ENCODE results near the gene BLZF1.
"Not testable (repeated sequence)": the region's sequence is repeated elsewhere in the genome, so short reads cannot be mapped to it uniquely, and the experiment has no call there.

Gene BLZF1

DNA sequence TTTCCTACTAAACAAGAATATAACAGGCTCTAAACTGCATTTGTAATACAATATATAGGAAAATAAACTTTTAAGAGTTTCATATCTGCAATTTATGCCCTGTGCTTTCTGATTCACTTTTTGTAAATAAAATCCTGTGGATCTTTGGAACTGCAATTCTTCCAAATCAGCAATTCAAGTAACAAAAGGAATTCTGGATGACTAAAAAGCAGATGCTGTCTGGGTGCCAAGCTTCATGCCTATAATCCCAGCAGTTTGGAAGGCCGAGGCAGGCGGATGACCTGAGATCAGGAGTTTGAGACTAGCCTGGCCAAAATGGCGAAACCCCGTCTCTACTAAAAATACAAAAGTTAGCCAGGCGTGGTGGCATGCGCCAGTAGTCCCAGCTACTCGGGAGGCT, 6.7 kb upstream of the BLZF1 start:
- no peak for DNase-seq (ENCODE audit: low spot score)

DNA sequence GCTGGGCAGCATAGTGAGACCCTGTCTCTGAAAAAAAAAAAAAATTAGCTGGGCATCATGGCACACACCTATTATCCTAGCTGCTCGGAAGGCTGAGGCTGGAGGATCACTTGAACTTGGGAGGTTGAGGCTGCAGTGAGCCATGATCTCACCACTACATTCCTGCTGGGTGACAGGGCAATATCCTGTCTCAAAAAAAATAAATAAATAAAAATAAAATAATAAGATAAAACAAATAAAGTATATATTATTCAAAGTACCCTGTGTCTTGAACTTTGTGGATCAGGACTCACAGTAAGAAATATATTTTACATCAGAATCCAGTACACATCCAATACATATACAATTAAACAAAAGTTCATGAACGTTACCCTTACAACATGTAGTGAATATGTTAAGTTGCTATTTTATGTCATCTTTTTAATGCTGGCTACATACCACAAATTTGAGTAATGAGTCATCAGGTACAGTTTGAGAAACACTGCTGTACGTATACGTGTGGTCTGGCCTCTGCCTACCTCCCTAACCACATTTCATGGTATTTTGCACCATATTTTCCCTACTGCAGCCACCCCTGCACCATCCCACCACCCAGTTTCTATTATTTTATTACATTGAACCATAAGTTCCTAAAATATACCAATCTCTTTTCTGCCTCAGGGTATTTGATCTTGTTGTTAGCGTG, 4.8 kb upstream of the BLZF1 start:
- no peak for DNase-seq (ENCODE audit: low spot score)

DNA sequence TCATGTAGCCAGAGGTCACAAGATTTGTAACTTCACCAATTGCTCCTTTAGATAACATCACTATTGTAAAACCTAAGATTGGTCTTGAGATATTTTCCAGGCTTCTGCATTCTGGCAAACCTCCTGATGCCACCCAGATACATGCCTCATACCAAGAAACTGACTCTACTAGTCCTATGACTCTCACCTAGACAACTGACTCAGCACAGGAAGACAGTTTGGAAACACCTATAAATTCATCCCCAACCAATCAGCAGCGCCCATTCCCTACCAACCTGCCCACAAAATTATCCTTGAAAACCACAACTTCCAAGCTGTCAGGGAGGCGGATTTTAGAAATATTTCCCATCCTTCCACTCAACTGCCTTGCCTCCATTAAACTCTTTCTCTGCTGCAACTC, 3.0 kb upstream of the BLZF1 start:
- no peak for DNase-seq (ENCODE audit: low spot score)

DNA sequence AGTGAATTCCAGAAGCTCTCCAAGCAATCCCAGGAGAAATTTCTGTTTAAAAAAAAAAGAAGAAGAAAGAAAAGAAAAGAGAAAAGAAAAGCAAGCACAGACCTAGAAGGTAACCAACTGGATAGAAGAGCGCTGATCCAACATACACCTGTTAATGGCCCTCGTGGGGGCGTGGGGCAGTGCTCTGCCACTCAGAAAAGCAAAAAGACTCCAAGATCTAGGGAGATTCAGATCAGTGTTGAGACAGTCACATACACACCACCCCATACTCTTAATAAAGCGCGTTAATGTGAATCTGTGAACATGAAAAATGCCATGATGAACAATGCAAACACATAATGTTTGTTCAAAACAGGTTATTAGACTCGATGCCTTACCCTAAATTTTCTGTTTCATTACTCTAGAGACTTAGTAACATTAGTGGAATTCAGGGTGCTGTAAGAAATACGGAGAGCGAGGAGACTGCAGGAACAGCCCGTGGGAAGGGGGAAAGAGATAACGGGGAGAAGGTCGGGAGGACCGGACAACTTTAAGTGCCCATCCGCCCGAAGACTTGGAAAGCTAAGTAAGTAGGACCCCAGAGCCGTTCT, 804 bp upstream of the BLZF1 start:
- DNase-seq (ENCODE audit: low spot score): no peak

DNA sequence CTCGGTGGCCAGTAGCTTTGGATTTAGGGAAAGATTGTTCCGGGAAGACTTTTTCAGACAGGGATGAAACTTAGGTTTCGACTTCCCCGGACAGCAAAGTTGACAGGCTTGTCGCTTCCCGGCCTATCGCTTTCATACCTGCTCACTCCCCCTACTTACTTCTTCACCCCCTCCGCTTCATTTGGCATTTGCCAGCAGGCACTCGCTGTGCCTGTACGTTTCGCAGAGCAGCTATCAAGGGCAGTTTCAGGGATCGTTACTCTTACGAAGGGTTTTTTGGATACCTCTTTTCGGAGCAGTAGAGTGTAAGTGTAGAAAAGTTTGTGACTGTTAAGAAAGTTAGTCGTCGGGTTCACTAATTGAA, 393 bp downstream of the BLZF1 start:
- no peak for DNase-seq (ENCODE audit: low spot score)

DNA sequence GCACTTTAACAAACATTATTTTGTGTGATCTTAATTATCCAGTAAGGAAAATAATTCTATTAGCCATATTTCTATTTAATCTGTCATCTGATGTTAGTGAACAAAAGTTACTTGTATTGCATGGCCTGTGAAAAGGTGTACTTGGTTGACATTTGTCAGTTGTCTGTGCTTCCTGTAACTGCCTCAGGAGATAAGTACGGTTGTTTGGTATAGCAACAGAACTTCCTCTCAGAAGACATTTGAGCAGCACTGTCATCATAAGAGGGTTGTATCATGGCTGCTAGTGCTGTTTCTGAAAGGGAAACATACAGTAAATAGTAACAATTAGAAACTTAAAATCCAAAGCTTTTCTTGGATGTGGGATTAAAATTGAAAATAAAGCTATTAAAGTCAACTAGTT, 3.4 kb downstream of the BLZF1 start:
- no peak for DNase-seq (ENCODE audit: low spot score)

DNA sequence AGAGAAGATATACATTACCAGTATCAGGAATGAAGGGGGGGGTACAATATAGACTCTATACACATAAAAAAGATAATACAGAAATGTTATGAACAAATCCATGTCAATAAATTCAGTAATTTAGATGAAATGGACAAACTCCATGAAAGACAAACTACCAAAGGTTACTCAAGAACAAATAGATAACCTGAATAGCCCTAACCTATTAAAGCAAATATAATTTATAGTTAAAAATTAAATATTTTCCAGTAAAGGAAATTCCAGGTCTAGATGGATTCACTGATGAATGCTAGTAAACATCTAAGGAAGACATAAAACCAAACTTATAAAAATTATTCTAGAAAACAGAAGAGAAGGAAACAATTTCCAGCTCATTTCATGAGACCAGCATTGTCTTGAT, 13.2 kb downstream of the BLZF1 start:
- no peak for DNase-seq (ENCODE audit: low spot score)

DNA sequence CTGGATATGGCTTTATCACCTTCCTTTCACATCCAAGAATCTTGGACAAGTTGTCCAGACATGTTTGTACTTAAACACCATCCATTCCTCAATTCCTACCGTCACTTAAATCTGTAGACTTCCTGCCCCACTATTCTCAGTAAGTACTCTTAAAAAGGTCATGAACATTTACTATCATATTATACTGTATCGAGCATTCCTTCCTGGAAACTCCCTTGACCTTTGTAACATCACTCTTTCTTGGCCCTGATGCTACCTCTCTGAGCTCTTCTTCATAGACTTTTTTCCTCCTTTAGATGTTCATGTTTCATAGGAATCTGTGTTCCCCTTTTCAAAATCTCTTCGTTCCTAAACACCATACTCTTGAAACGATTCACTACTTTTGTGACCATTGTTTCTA, 15.5 kb downstream of the BLZF1 start:
- DNase-seq (ENCODE audit: low spot score): no peak

DNA sequence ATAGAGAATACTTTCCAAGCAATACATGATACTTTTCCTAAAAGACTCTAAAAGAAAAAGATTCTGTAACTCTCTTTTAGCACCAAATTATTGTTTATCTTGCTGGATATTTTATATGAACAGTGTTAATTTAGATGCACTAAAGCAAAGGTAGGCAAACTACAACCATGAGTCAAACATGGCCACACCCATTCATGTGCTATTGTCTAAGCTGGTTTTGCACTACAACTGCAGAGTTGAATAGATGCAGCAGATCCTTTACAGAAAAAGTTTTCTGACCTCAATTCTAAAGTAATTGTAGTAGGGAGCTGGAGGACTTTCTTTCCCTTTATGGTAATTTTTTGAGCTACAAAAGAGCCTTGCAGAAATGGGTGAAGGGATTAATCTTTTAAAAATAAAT, 19.4 kb downstream of the BLZF1 start:
- DNase-seq (ENCODE audit: low spot score): no peak

DNA sequence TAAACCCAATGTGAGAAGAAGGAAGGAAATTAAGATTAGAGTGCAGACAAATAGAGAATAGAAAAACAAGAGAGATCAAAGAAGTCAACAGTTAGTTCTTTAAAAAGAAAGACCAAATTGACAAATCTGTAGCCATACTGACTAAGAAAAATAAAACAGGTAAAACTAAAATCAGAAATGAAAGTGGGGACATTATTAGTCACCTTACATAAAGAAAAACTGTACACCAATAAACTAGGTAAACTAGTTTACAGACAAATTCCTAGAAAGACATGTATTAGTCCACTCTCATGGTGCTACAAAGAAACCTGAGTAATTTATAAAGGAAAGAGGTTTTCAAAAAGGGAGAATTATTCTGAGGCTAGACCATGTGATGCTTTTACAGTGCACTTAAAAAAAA, 22.3 kb downstream of the BLZF1 start:
- DNase-seq (ENCODE audit: low spot score): no peak

DNA sequence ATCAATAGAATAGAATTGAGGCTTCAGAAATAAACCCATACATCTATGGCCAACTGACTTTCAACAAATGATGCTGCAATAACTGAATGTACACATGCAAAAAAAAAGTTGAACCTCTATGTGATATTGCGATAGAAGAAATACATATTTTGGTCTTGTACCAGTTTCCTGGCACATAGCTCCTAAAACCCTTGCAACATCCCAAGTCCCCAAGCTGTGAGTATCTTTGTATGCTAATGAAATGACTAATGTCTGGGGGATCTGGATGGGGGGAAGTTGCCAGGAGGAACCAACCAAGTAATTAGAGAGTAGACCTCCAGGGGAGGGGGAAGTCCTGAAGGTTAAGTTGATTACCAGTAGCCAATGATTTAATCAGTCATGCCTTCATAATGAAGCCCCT, 24.4 kb downstream of the BLZF1 start:
- DNase-seq (ENCODE audit: low spot score): no peak

DNA sequence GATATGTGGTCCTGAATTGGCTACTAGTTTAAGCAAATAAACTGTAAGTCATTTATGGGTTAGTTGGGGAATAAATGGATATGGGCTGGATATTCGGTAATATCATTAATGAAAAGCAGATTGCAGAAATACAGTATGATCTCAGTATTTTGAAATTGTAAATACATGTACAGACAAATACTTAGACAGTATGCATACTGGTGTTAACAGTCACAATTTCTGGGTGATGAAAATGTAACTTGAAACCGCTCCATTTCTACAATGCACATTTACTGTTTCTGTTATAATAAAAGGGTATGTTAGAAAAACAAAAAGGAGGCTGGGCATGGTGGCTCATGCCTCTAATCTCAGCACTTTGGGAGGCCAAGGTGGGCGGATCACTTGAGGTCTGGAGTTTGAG, 28.0 kb downstream of the BLZF1 start:
- DNase-seq (ENCODE audit: low spot score): no peak

DNA sequence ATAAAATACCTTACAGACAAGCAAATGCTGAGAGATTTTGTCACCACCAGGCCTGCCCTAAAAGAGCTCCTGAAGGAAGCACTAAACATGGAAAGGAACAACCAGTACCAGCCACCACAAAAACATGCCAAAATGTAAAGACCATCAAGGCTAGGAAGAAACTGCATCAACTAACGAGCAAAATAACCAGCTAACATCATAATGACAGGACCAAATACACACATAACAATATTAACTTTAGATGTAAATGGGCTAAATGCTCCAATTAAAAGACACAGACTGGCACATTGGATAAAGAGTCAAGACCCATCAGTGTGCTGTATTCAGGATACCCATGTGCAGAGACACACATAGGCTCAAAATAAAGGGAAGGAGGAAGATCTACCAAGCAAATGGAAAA, 34.6 kb downstream of the BLZF1 start:
- not testable (repeated sequence) for DNase-seq (ENCODE audit: low spot score)

DNA sequence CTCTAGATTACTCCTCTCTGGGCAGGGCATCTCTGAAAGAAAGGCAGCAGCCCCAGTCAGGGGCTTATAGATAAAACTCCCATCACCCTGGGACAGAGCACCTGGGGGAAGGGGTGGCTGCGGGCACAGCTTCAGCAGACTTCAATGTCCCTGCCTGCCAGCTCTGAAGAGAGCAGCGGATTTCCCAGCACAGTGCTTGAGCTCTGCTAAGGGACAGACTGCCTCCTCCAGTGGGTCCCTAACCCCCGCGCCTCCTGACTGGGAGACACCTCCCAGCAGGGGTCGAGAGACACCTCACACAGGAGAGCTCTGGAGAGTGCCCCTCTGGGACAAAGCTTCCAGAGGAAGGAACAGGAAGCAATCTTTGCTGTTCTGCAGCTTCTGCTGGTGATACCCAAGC, 40.3 kb downstream of the BLZF1 start:
- DNase-seq (ENCODE audit: low spot score): not testable (repeated sequence)

DNA sequence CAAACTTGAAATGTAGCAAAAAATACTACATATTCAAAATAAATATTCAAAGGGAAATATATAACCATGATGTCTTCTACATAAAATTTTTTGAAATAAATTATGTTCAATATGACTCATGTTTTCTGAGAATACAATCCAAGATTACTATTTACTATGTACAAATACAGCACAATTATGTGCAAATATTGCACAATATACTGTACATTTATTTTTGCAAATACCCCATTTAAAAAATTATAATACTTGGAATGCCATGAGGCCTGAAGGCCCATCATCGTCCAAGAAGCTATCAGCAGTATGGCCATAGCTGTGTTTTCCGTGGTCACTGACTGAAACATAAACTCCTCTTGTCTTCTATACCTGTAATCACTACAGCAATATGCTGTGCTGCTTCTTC, 47.0 kb downstream of the BLZF1 start:
- no peak for DNase-seq (ENCODE audit: low spot score)

DNA sequence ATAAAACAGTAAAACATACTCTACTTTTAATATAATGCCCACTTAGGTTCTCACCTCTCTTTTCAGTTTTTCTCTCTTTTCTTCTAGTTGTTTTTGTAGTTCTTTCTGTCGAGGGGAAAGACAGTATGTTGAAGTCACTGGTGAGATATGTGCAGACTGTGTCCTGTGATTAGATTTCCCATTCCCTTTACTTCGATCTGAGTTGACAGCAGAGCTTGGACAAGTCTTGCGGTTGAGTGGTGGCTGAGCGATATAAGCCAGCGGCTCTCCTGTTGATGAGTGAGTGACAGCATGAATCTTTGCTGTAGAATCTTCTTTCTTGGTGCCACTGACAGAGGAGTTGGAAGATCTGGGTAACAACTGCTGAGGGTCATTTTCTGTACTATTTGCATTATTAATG, 53.3 kb downstream of the BLZF1 start:
- DNase-seq (ENCODE audit: low spot score): no peak

DNA sequence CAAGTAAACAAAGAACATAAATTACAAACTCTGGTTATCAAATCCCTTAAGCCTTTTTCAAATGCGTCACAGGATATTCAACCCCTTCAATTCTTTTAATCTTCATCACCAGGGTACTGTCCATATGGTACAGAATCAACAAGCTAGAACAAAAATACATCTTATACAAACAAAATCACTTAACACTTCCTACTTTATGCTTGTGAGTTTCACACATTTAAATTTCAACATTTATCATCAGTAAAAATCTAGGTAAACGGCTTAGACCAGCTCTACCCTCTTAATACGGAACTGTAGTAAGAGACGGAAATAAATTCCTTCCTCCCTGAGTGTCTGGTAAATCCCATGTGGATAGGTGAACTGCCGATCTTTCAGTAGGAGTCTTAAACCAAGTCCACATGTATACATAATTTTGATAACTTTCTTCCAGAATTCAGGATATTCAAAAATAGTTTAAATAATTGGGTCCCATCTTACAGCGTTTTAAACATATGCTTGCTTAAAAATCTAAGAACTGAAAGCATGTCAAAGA, 58.2 kb downstream of the BLZF1 start:
- peak; percentile 14 for DNase-seq (ENCODE audit: low spot score)

DNA sequence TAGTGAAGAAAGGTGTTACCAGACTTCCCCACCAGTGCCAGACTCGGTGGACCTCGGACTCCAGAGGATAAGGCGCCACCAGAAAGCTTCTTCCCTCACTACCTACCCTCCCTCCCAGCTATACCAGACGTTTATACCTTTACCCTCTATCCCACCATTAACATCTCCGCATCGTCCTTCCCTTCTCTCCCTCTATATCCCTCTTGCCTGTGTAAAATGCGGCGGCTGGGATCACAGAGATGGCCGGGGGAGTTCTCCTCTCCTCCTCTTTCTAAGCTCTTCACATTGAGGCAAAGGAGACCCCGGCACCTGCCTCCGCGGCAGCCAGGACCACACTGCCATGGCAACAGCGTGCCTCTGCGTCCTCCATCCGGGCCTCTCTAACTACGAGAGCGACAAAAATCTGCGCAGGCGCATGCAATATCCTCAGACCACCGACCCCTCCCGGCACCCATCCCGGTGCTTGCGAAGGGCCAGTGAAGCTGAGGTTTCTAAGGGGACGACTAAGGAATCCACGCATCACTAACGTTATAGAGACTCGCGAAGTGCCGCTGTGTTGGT, 59.2 kb downstream of the BLZF1 start, which contains the start of gene CCDC181:
TSS of gene CCDC181 (minus strand) at position 394 of the 561 bp plus-strand sequence. CDS start 2,547 bp downstream, outside the sequence.
- peak; percentile 63 for DNase-seq (ENCODE audit: low spot score)
